Occipital lobe (tissue), 2 donors: ENCODE results near the gene CD28. TPM values are rescaled to one million over a fixed set of nuclear protein-coding genes. Genes with fewer than 3 reads are reported as not detected.

Source experiments
- DNase-seq: peaks from one replicate; lab custom pipeline; 2025; lab: John Stamatoyannopoulos, UW
- total RNA-seq: library from RNA; depleted of rRNA; stranded (reverse); fragments of >200 nt; gene quantifications from one replicate; pipeline ENCODE4 v1.2.3, GENCODE V29; 2014

Gene CD28
- total RNA-seq, 1 donor from 2014 or later = 0.78 TPM

GRCh38 chr2:203713381-203713780 lies 6.9 kb downstream of the CD28 start:
- DNase-seq = no peak

DNA sequence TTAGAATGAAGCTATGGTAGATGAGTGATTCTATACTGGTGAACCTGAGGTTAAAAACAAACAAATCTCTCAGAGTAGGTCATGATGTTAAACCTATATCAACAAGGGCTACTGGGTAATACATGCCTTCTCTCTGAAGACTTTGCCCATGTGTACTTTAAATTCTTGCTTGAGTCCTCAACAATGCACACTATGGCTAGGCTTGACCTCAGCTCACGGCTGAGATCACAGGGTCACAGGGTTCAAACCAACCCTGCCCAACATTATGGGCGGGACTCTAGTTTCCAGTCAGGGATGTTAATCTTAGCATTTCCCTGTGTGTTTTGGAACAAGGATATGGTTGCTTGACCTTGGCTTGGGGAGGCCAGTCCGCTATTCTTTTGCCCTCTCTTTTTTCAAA lies 7.7 kb downstream of the CD28 start:
- no peak for DNase-seq

GRCh38 chr2:203715744-203716143 lies 9.3 kb downstream of the CD28 start:
- no peak for DNase-seq

DNA sequence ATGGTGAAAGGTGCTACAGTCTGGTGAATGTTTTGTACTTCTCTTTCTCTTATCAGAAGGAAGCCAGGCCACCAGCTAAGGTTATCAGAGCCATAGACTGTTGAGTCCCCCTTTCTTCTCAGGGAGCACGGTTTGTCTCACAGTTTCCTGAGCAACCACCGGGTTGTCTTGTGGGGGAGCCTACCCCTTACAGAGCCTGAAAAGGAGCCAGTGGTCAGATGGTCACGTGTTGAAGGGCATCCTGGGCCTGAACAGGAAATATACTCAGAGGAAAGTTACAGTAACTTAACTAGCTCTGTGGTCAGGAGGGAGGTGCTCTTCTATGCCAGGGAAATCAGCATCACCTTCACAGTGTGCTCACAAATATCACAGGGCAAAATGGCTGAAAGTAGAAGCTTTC lies 11.6 kb downstream of the CD28 start:
- no peak for DNase-seq

DNA sequence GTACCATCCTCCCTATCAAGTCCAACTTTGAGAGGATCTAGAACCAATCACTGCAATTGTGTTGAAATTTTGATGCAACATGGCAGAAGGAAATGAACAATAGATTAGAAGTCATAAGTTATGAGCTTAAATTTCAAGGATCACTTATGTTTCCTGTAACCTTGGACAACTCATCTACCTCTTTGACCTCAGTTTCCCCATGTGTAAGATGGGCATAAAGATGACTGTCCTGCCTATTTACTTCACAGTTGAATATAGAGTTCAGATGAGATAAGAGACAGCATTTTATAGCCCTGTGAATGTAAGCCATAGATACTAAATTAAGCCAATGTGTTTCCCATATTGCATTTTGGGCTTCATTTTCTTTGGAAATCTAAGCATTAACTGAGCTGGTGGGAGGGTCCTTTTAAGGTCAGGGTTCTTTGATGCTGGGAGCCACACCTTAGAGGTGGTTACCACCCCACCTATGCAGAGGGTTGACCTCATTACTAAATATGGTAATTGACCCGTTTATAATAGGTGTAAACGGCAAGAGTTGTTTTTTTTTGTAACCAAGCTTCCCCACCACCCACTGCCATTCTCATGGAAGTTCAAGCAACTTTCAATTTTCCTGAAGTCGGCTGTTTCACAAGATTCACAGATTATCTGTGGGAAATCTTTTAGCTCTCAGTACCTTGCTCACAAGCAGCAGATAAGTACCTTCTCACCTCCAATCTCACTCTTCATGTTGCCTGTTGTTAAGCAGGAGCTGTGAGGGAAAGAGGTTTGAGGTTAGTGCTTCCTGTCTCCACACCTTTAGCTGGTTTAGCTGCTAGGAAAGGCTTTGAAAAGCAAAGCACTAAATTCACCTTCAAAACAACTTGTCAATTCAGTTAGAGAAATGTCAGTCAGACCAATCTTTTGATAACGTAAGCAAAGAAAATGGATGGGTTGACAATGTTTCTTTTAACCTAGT lies 13.3 kb downstream of the CD28 start:
- no peak for DNase-seq

DNA sequence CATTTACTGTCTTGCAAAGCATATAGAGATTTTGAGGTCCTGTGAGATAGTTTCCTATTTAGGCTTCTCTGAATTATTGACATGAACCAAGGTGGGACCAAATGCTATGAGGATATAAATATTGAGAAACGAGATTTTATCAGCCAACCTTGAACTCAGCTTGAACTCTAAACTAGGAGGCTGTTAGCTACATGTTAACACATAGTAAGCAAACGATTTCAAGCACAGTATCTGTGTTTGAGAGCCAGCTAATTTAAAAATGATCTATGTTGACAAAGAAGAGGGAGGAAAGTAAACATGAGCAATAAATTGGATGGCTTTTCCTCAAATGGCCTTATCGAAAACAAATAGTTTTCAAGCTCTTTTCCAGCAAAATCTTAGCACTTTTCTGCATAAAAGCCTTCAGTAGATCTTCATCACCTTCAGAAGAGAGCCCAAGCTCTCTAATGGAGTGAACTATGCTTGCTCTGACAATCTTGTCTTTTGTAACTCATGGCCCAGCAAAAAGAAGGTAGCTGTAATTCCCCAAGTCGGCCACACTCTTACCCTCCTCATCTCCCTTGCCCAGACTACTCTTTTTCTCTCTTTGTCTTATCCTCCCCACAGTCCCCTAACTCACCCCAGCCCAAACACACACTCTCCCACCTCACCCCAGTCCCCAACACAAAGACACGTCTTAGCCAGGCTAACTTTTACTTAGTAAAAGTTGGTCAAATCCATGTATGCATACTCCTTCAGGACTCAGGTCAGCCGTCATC lies 14.7 kb downstream of the CD28 start:
- DNase-seq = no peak

GRCh38 chr2:203721781-203722300 lies 15.4 kb downstream of the CD28 start:
- no peak for DNase-seq

DNA sequence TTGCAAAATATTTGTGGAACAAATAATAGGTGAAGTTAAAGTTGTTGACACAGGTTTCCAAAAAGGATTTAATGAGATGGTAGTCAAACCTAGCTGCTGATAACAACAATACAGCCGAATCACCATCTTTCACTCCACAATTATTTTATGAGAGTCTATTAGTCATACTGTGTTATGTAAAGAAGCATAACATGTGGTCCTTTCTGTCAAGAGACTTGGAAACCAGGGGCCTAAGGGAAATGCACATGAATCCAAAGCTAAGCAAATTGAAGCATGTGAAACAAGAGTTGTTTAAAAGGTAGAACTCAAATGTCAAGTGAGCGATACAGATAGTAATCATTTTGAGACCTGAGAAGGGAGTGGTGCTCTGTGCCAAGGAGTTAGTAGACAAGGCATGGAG lies 16.0 kb downstream of the CD28 start:
- DNase-seq = no peak

DNA sequence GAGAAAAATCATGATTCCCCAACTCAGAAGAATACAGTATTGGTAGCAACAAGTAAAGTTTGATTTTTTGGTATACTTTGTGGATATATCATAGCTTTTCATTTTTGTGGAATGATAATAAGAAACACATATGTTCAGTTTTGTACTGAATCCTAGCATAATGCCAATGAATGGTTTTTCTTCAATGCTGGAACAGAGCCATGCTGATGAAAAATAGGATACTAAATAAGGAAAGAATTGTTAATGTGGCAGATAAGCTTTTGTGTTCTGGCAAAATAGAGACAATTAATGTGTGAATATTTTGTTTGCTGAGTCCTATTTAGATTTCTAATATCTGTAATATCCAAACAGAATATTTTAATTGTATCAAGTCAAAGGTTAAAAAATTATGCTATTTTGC lies 21.9 kb downstream of the CD28 start:
- no peak for DNase-seq

DNA sequence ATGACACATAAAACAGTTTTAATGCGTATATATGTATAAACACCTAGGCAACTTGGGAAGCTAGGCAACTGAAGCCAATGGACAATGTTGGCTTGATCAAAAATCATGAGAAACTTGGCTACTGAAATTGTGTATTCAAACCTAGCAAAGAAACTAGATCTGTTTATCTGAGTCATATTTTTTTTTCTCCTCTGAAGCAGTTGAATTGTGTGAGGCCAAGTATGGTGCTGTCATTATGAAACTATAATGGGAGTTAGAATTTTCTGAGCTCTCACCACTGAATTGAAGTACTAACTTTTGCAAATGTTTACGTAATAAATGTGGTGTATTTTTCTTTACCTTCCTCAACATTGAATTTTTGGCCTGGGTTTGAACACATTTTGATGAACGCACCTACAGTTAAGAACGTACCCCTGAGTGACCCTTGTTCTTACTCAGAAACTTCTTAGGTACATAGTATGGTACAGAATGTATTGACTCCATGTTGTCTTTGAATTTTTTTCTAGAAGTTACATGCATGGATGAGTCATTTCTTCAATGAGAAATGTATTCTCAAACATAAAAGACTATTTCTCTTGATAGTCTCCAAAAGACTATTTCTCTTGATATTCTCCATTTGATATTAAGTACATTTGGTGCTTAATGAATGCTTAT lies 23.8 kb downstream of the CD28 start:
- DNase-seq = no peak

GRCh38 chr2:203730883-203731282 lies 24.4 kb downstream of the CD28 start:
- no peak for DNase-seq

- no peak for DNase-seq
Measured at GRCh38 chr2:203732092-203732952, 25.9 kb downstream of the CD28 start.

DNA sequence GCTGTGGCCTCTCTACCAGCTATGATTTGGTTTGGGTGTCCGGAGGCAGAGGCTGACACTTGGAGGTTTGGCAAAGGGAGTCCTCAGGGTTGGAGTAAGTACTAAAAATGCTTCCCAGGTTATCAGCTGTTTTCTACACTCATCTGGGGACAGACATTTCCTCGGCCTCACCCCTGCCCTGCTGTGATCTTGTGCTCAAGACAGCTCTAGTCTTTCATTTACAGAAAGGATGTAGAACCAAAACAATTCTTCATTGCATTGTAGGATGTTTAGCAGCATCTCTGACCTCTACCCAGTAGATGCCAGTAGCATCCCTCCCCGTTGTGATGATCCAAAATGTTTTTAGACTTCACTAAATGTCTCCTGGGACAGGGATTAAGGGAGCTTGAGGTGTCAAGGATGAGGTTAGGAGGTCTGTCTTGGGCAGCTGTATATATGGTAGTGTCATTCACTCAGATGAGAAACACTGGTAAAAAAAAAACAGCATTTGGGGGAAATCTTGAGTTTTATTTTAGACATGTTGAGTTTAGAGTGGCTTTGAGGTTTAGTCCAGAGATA lies 26.6 kb downstream of the CD28 start:
- no peak for DNase-seq

DNA sequence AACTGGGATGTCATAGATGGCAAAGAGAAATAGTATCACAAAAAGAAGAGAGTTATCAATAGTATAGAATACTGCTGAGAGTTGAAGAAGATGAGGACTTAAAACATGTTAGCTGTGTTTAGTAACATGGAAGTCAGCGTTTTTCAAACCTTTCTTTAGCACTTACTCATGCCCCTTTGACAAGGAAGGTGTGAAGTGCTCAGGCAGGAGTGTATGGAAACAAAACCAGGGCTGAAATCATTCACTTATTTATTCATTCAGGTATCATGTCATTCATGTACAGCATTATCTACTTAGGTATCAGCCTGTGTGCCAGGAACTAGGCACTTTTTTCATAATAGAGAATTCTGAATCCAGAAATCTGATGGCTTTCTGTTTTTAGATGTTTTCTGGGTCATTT lies 27.2 kb downstream of the CD28 start:
- DNase-seq = no peak

DNA sequence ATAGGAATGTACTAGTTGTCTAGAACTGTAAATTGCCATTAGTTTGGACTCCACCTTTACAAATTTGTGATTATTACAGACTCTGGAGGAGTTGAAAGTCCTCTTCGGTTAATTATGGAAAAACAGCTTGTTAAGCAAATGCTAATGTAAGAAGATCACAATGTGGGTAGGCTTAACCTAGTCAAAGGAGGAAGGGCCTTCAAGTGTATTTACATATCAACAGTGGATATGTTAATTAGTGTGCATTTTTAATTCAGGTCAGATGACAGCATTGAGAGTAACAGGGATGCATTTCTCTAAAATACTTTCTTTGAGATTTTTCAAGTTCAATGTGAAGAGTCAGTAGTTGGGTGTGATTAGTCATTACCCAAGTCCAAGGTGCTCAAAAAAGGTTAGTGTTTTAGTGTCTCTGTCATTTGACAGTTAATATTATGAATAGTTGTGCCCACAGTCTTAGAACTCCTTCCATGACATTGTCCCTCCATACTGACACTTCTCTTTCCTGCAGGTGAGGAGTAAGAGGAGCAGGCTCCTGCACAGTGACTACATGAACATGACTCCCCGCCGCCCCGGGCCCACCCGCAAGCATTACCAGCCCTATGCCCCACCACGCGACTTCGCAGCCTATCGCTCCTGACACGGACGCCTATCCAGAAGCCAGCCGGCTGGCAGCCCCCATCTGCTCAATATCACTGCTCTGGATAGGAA lies 28.0 kb downstream of the CD28 start:
- DNase-seq = no peak

DNA sequence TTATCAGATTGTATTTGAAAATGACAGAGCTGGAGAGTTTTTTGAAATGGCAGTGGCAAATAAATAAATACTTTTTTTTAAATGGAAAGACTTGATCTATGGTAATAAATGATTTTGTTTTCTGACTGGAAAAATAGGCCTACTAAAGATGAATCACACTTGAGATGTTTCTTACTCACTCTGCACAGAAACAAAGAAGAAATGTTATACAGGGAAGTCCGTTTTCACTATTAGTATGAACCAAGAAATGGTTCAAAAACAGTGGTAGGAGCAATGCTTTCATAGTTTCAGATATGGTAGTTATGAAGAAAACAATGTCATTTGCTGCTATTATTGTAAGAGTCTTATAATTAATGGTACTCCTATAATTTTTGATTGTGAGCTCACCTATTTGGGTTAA lies 30.9 kb downstream of the CD28 start:
- DNase-seq = no peak

GRCh38 chr2:203739351-203739750 lies 32.9 kb downstream of the CD28 start:
- no peak for DNase-seq

DNA sequence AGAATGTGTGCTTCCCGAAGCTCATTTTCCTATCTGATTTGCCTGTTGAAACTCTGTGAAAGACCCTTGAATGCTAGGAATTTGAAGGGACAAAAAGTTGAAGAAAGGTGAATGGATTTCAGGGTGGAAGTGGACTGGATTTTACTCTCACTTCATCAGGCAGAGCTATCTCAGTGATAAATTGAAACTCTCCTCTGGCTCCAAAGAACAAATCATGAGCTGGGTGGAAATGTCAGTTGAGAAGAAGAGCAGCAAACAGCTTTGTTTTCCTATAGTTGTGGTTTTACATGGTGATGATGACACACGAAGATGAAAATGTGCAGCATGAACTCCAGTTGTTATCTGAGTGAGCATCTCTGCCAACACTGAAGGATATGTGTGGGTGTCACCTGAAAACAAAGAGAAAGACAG lies 34.4 kb downstream of the CD28 start:
- DNase-seq = no peak

- DNase-seq = no peak
Measured at GRCh38 chr2:203741566-203741965, 35.1 kb downstream of the CD28 start.

DNA sequence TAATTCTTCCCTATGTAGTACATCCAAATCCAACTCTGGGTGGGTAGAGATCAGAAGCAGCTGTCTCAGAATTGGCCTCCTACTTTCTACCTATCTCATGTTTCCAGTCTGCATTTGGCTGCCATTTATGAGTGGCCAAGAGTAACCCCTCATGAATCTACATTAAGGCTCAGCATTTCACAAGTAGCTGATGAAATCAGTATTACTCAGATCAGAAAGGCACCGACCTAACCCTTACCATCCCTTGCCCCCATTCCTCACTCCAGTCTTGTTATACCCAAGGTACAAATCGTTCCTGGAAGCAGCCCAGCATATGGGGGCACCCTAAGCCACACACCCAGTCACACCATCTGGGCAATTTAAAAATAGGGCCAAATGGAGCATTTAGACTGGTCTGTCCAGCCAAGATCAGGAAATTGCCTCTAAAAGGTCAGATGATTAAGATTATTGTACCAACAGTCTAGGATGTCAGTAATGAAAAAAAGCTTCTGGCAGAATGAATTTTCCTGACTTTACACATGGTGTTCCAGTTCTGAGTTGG lies 37.1 kb downstream of the CD28 start:
- DNase-seq = no peak
